ENCODE data around the gene MARCHF3.
"Not testable (repeated sequence)": the region's sequence is repeated elsewhere in the genome, so short reads cannot be mapped to it uniquely, and the experiment has no call there.

The MARCHF3 gene

DNA sequence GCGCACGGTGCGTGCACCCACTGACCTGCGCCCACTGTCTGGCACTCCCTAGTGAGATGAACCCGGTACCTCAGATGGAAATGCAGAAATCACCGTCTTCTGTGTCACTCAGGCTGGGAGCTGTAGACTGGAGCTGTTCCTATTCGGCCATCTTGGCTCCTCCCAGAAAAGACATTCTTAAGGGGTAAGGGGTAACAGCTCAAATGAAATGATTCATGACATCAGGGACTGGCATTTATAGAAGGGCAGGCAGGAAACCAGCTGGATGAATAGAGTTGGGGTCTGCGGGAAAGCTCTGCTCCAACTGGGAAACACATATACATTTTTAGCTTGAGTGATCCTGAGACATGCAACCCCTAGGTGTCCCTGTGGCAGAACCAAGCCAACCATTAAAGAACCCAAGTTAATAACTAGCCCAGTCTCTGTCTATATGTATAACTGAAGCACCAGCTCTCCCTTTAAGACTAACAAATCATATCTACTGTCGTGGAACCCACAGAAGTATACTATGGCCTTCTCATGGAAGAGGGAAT, 134.1 kb downstream of the MARCHF3 start:
- H3K36me3 Mint-ChIP-seq (ENCODE audit: low read depth) = peaks cover 6% of the 10 kb centered on the region
- H3K4me1 Mint-ChIP-seq = no peaks in the 10 kb centered on the region
- no peaks in the 10 kb centered on the region for H3K9me3 Mint-ChIP-seq
- no peaks in the 10 kb centered on the region for H3K27me3 Mint-ChIP-seq
- no peak overlapping the region for H3K4me3 Mint-ChIP-seq
- DNase-seq (no peak), ATAC-seq (no peak)
- H3K27ac Mint-ChIP-seq = no peak overlapping the region

DNA sequence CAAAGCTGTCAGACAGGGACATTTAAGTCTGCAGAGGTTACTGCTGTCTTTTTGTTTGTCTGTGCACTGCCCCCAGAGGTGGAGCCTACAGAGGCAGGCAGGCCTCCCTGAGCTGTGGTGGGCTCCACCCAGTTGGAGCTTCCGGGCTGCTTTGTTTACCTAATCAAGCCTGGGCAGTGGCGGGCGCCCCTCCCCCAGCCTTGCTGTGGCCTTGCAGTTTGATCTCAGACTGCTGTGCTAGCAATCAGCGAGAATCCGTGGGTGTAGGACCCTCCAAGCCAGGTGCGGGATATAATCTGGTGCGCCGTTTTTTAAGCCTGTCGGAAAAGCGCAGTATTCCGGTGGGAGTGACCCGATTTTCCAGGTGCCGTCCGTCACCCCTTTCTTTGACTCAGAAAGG, 134.6 kb downstream of the MARCHF3 start:
- H3K4me3 Mint-ChIP-seq; ATAC-seq; H3K9me3 Mint-ChIP-seq; H3K27ac Mint-ChIP-seq; H3K36me3 Mint-ChIP-seq (ENCODE audit: low read depth); DNase-seq; H3K4me1 Mint-ChIP-seq; H3K27me3 Mint-ChIP-seq: not testable (repeated sequence)

DNA sequence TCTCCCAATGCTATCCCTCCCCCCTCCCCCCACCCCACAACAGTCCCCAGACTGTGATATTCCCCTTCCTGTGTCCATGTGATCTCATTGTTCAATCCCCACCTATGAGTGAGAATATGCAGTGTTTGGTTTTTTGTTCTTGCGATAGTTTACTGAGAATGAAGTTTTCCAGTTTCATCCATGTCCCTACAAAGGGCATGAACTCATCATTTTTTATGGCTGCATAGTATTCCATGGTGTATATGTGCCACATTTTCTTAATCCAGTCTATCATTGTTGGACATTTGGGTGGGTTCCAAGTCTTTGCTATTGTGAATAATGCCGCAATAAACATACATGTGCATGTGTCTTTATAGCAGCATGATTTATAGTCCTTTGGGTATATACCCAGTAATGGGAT, 139.9 kb downstream of the MARCHF3 start:
- H3K36me3 Mint-ChIP-seq (ENCODE audit: low read depth); ATAC-seq; DNase-seq; H3K4me3 Mint-ChIP-seq; H3K27ac Mint-ChIP-seq; H3K4me1 Mint-ChIP-seq; H3K27me3 Mint-ChIP-seq; H3K9me3 Mint-ChIP-seq: not testable (repeated sequence)

DNA sequence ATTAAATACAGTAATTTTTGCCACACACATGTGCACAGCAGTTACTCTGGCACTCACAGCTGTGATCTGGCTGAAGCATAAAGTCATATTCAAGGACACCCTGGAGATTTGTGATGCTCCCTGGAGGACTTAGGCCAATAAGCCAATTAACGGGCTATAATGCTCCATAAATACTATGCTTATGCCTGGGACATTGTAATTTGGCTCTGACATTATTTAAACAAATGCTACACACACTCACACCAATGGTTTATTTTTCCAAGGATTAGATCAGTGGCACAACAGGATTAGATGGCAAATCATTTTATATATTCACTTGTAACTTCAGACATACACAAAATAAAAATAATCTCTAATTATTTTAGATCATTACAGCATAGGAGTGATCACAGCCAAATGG, 142.2 kb downstream of the MARCHF3 start:
- DNase-seq = no peak
- no peak for ATAC-seq
- Mint-ChIP-seq H3K27me3 (no peaks in the 10 kb centered on the region), H3K4me1 (no peaks in the 10 kb centered on the region), H3K4me3 (no peak overlapping the region), H3K27ac (no peak overlapping the region), H3K9me3 (no peaks in the 10 kb centered on the region), H3K36me3 (ENCODE audit: low read depth) (peaks cover 1% of the 10 kb centered on the region)

DNA sequence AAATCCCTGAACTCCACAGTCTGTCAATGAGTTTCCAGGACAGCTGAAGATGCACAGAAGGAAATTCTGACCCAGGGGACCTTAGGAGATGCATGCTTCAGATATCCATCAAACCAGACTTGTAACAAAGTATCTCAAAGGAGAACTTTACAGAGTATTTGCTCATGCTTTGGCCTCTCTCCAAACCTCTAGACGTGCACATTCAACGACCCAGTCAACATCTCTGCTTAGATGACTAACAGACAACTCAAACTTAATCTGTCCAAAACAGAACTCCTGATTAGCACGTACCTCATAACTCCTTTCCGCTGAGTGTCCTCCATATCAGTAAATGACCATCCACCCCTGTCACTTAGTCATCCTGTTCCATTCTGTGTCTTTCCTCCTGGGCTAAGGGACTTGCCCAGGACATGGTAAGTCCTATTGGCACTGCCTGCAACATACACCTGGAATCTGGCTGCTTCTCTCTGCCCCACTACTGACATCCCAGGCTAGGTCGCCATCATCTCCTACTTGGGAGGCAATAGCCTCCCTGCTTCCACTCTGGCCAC, 146.0 kb downstream of the MARCHF3 start:
- H3K4me1 Mint-ChIP-seq = no peaks in the 10 kb centered on the region
- H3K27me3 Mint-ChIP-seq = no peaks in the 10 kb centered on the region
- H3K9me3 Mint-ChIP-seq = no peaks in the 10 kb centered on the region
- H3K27ac Mint-ChIP-seq = no peak overlapping the region
- ATAC-seq (no peak), DNase-seq (no peak)
- peaks cover 1% of the 10 kb centered on the region for H3K36me3 Mint-ChIP-seq (ENCODE audit: low read depth)
- H3K4me3 Mint-ChIP-seq = no peak overlapping the region

DNA sequence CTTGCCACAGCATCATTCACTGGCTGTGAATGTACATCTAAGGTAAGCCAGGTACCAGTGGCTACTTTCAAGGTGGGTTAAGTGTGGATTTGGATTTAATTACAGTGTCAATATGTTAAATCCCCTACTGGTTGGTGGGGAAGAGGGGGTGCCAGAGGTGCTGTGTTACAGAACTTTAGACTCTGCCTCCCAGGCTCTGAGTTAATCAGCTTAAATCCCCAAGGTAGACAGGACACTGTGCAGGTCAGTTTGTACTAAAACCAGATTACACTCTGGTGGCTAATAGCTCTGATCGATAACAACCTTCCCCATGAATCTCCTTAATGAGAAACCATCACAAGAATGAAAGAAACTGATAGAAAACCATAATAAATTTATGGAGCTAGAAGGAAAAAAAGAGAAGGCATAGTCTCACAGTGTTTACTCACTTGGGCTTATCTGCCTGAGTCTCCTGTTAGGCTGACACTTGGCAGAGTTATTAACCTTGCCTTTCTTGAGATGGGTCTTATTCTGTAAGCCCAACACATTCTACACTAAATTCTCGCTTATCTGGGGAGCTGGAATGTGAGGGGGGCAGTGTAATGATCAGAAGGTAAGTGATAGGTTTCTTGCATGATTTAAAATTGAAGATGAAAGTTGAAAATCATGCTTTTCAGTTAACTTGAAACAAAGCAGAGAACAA, 146.7 kb downstream of the MARCHF3 start:
- ATAC-seq = no peak
- Mint-ChIP-seq H3K27ac (no peak overlapping the region), H3K36me3 (ENCODE audit: low read depth) (no peaks in the 10 kb centered on the region), H3K4me1 (no peaks in the 10 kb centered on the region), H3K27me3 (no peaks in the 10 kb centered on the region), H3K9me3 (no peaks in the 10 kb centered on the region), H3K4me3 (no peak overlapping the region)
- no peak for DNase-seq

DNA sequence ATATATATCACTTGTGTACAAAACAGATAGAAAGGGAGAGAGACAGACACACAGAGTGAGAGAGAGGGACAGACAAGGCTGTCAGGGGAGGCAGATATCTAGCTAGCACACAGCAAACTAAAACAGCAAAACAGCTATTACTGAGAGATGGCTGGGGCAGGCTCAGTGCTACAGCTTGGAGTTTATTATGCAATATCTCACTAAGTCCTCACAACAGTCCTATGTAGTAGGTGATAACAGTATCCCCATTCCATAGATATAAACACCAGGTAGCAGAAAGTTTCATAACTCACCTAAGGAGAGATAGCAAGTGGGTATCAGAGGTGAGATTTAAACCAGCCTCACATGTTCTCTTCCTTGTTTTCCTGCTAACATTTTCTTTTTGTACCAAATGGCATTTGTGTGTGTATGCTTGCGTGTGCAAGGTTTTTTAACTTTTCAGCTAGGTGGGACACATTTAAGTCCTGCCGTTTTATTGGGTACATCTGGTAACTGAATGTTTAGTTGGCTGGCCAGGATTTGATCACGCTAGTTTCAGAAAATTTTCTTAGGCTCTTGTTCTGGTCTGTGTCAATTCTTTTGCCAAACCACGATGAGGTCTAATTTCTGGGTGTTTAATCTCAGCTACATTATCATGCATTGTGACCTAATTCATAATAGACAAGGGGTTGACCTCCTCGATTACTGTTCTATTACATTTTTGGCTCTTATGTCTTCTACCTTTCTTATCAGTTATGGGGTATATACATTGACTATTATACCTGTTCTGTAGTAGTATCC, 148.3 kb downstream of the MARCHF3 start:
- Mint-ChIP-seq H3K27ac (no peak overlapping the region), H3K4me3 (no peak overlapping the region), H3K36me3 (ENCODE audit: low read depth) (no peaks in the 10 kb centered on the region), H3K9me3 (no peaks in the 10 kb centered on the region), H3K4me1 (no peaks in the 10 kb centered on the region), H3K27me3 (no peaks in the 10 kb centered on the region)
- ATAC-seq = no peak
- DNase-seq = no peak

DNA sequence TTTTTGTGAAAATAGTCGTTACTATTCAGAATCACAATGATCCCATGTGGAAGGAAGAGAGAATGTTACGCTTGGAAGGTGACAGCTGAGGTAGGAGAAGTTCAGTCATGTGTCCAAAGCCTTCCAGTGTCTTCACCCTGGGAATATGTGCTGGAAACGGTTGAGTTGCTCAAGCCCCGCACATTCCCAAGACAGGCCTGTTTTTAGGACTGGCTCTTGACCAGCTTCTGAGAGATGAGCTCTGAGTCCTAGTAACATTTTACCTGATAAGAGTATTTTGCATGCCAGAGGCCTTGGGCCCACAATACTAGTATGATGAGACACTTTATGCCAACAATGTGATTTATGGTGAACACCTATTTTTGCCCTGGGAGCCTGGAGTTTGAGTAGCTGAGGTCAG, 151.7 kb downstream of the MARCHF3 start:
- DNase-seq (no peak), ATAC-seq (no peak)
- Mint-ChIP-seq H3K27me3 (no peaks in the 10 kb centered on the region), H3K27ac (no peak overlapping the region), H3K4me3 (no peak overlapping the region), H3K36me3 (ENCODE audit: low read depth) (no peaks in the 10 kb centered on the region), H3K9me3 (no peaks in the 10 kb centered on the region), H3K4me1 (no peaks in the 10 kb centered on the region)

DNA sequence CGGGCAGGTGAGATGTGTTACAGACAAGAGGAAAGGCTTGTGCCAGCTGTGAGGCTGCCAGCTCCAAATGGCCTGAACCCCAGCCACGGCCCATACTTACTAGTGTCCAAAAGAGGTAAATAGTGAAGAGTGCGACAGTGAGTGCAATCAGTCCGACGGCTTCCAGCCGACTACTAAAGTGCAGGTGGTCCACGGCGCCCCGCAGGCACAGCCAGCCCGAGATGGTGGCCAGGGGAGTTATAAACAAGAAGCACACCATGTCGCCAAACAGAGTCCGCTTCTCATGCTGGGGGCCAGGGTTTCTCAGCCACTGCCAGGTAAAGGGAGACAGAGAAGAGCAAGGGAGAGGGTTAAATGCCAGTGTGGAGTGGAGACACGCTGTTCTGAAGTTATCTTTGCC, 152.3 kb downstream of the MARCHF3 start:
- no peaks in the 10 kb centered on the region for H3K9me3 Mint-ChIP-seq
- H3K4me1 Mint-ChIP-seq = no peaks in the 10 kb centered on the region
- H3K27ac Mint-ChIP-seq = no peak overlapping the region
- H3K4me3 Mint-ChIP-seq = no peak overlapping the region
- H3K36me3 Mint-ChIP-seq (ENCODE audit: low read depth) = no peaks in the 10 kb centered on the region
- H3K27me3 Mint-ChIP-seq = no peaks in the 10 kb centered on the region
- no peak for ATAC-seq
- no peak for DNase-seq

DNA sequence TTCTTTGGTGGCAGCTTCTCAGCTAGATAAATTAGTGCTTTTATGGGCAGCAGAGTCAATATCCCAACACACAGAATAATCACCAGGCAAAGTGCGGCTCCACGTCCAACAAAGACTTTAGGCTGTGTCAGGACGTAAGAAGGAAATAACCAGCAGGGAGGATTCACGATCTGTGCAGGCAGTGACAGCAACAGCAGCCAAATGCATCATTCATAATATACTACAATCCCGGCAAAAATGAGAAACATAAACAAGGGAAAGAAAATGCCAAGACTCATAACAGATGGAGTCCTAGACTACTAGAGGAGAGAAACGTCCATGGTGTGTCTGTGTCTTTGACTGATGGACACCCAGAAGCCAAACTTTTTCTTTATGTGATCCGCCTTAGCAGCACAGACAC, 152.8 kb downstream of the MARCHF3 start:
- ATAC-seq (no peak), DNase-seq (no peak)
- no peak overlapping the region for H3K27ac Mint-ChIP-seq
- H3K36me3 Mint-ChIP-seq (ENCODE audit: low read depth) = no peaks in the 10 kb centered on the region
- no peaks in the 10 kb centered on the region for H3K9me3 Mint-ChIP-seq
- H3K27me3 Mint-ChIP-seq = no peaks in the 10 kb centered on the region
- no peaks in the 10 kb centered on the region for H3K4me1 Mint-ChIP-seq
- no peak overlapping the region for H3K4me3 Mint-ChIP-seq

DNA sequence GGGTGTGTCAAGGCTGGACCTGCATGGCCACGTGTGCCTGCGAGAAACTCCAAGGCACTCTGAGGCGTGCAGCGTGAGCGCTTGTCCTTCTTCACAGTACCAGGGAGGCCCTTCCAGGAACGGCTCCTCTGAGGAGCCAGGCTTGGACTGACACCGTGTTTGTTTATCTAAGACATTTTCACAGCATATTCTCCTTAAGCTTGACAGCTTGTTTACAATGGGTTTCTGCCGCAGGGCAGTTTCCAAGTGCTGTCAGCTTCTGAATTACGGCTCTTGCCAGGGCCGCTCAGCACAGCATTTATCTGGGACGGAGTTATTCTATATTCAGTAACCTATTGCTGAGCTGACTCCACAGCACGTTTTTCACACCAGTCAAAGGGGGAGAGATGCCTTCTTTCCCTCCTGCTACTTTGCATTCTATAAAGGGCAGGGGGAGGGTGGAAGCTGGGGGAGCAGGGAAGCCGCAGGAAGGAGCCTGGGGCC, 155.0 kb downstream of the MARCHF3 start:
- Mint-ChIP-seq H3K27ac (no peak overlapping the region), H3K9me3 (no peaks in the 10 kb centered on the region), H3K4me3 (no peak overlapping the region), H3K4me1 (no peaks in the 10 kb centered on the region), H3K36me3 (ENCODE audit: low read depth) (no peaks in the 10 kb centered on the region), H3K27me3 (no peaks in the 10 kb centered on the region)
- DNase-seq = no peak
- no peak for ATAC-seq

DNA sequence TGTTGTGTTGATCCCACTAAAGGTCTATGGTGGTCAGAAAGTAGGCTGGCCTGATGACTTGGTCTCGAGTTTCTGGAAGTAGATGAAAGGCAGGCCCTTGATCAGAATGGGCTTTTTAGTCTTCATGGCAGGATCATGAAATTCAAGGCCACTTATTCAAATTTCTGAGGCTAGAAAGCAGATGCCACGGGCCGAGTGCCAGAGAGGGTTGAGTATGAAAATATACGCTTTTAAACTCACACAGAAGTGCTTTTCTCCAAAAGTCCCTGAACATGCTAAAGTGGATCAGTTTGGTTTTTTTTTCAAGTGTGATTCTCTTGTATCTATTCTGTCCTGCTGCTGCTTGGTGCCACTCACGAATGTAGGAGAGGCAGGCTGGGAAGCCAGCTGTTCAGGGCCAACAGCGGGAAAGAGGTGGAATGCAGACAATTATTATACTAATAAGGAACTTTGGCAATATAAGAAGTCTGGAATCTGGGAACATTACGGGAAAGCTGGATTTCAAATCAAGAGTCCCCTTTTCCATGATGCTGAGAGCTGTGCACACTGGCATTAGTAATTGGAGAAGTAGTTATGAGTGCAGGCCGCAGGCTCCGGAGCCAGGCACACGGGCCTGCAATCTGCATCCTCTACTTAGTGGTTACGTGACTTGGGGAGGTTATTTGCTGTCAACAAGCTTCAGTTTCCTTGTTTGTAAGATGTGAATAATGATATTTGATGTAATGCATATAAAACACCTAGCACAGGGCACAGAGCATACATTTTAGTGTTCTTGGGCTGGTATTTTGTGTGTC, 157.6 kb downstream of the MARCHF3 start:
- no peak overlapping the region for H3K27ac Mint-ChIP-seq
- H3K4me1 Mint-ChIP-seq = peaks cover 13% of the 10 kb centered on the region
- DNase-seq = no peak
- no peaks in the 10 kb centered on the region for H3K9me3 Mint-ChIP-seq
- H3K36me3 Mint-ChIP-seq (ENCODE audit: low read depth) = no peaks in the 10 kb centered on the region
- no peaks in the 10 kb centered on the region for H3K27me3 Mint-ChIP-seq
- ATAC-seq = no peak
- no peak overlapping the region for H3K4me3 Mint-ChIP-seq

DNA sequence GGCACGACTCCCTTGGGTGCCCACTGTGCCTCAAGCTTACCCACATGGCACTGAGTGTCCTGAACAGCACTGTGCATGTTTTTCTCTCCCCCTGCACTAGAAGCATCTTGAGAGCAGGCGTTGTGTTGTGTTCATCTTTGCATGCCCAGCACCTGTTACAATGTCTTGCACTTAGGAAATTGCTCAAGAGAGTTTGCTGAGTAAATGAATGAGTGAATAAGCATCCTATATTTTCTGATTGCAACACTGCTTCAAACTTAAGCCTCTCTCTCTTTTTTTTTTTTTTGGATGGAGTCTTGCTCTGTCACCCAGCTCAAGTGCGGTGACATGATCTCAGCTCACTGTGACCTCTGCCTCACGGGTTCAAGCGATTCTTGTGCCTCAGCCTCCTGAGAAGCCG, 158.9 kb downstream of the MARCHF3 start:
- Mint-ChIP-seq H3K4me1 (peaks cover 13% of the 10 kb centered on the region), H3K27me3 (no peaks in the 10 kb centered on the region), H3K36me3 (ENCODE audit: low read depth) (no peaks in the 10 kb centered on the region), H3K27ac (no peak overlapping the region), H3K9me3 (no peaks in the 10 kb centered on the region), H3K4me3 (no peak overlapping the region)
- DNase-seq = no peak
- ATAC-seq = no peak

DNA sequence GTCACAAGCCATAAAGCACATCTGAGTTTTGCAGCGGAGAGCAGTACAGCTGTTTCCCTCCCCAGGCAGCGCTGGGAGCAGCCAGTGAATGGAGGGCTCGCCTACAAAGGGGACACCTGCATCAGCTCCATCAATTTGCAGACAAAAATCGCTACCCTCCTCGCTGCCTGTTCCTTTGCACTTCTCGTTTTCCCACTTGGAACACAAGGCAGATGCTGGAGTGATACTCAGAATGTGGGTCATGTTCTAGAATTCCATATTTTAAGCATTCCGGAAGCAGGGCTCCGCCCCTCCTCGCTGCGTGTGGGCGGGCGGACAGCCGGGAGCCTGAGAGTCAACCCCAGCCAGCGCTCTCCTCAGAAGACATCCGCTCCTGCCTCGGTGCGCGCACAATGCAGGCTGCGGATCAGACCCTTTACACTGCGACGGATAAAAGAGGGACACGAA, 161.3 kb downstream of the MARCHF3 start:
- H3K27ac Mint-ChIP-seq = no peak overlapping the region
- peak; percentile 65 for ATAC-seq
- H3K27me3 Mint-ChIP-seq = no peaks in the 10 kb centered on the region

More for the DNA sequence above, 161.3 kb downstream of the MARCHF3 start:
- DNase-seq = peak; percentile 41
- Mint-ChIP-seq H3K36me3 (ENCODE audit: low read depth) (no peaks in the 10 kb centered on the region), H3K4me1 (peaks cover 13% of the 10 kb centered on the region), H3K9me3 (no peaks in the 10 kb centered on the region), H3K4me3 (peak overlapping the region; percentile 66)
